Body of pancreas (tissue), 4 donors: Measurements from ENCODE around the gene DMRT2.

Experiments used
- POLR2A ChIP-seq, 3 donors: fragments of 450-650 bp; IDR thresholded peaks; one replicate each; pipeline ENCODE4 v1.6.1; 2016; ENCODE audit warnings: antibody characterized with exemption in 3 of 3, mild to moderate bottlenecking in 2 of 3
- TF ChIP-seq, protein P1 (sequence below), 7 experiments: fragments of 450-650 bp in 4 of 7; fragments of 200-600 bp in 3 of 7; sonication (generic) in 3 of 7; IDR thresholded peaks; one replicate each; pipeline ENCODE4 v1.5.1; 2016 to 2019; ENCODE audit warnings: antibody characterized with exemption in 7 of 7

- TF ChIP-seq, protein P1, sequence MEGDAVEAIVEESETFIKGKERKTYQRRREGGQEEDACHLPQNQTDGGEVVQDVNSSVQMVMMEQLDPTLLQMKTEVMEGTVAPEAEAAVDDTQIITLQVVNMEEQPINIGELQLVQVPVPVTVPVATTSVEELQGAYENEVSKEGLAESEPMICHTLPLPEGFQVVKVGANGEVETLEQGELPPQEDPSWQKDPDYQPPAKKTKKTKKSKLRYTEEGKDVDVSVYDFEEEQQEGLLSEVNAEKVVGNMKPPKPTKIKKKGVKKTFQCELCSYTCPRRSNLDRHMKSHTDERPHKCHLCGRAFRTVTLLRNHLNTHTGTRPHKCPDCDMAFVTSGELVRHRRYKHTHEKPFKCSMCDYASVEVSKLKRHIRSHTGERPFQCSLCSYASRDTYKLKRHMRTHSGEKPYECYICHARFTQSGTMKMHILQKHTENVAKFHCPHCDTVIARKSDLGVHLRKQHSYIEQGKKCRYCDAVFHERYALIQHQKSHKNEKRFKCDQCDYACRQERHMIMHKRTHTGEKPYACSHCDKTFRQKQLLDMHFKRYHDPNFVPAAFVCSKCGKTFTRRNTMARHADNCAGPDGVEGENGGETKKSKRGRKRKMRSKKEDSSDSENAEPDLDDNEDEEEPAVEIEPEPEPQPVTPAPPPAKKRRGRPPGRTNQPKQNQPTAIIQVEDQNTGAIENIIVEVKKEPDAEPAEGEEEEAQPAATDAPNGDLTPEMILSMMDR (IDR thresholded peaks at IDR 0.05), result no peak
- TF ChIP-seq POLR2A (IDR thresholded peaks at IDR 0.05), result no peak
Measured at GRCh38 chr9:1047591-1048230, 2.4 kb upstream of the DMRT2 start.
